Activated CD4-positive, CD25-positive, alpha-beta regulatory T cell treated with anti-CD3 and anti-CD28 coated beads, Interleukin-2, amount 50 U/mL, for 72 hours (primary cell): ENCODE results near the gene DOK4.
"Not testable (repeated sequence)": the region's sequence is repeated elsewhere in the genome, so short reads cannot be mapped to it uniquely, and the experiment has no call there.

Experiments used
- DNase-seq: peaks from one replicate; pipeline ENCODE4 v3.0.0; 2021

DOK4 gene

GRCh38 chr16:57439947-57440346, 46.3 kb downstream of the DOK4 start:
- not testable (repeated sequence) for DNase-seq

- DNase-seq: no peak
These were observed 50.5 kb downstream of the DOK4 start for GRCh38 chr16:57435838-57436237.

- no peak for DNase-seq
These were observed 52.3 kb downstream of the DOK4 start for GRCh38 chr16:57434003-57434402.

- no peak for DNase-seq
These were observed 53.3 kb downstream of the DOK4 start for GRCh38 chr16:57432989-57433388.

GRCh38 chr16:57432505-57432904, 53.8 kb downstream of the DOK4 start:
- no peak for DNase-seq

- DNase-seq: no peak
These were observed 55.3 kb downstream of the DOK4 start for GRCh38 chr16:57430955-57431354.

- no peak for DNase-seq
These were observed 58.5 kb downstream of the DOK4 start for GRCh38 chr16:57427824-57428223.

- no peak for DNase-seq
These were observed 59.0 kb downstream of the DOK4 start for GRCh38 chr16:57427307-57427706.

- DNase-seq: no peak
These were observed 59.9 kb downstream of the DOK4 start for GRCh38 chr16:57426356-57426755.

- DNase-seq: no peak
These were observed 61.7 kb downstream of the DOK4 start for GRCh38 chr16:57424583-57424982.

- no peak for DNase-seq
These were observed 63.1 kb downstream of the DOK4 start for GRCh38 chr16:57423152-57423551.

- no peak for DNase-seq
These were observed 64.0 kb downstream of the DOK4 start for GRCh38 chr16:57422026-57422944.
